NB4 (cell line): ENCODE data around the gene TRAPPC12.

Source experiments
- DNase-seq: peaks from one replicate; pipeline ENCODE4 v3.0.0; 2010; ENCODE audit warnings: low read depth
- H3K4me3 ChIP-seq: one replicate; pipeline ENCODE4 v1.5.1; 2011; ENCODE audit warnings: mild to moderate bottlenecking, low read depth, low read length, moderate library complexity
- POLR2A ChIP-seq: IDR thresholded peaks from 2 replicates; pipeline ENCODE4 v1.6.1; 2011; ENCODE audit warnings: mild to moderate bottlenecking; ENCODE audit not compliant: insufficient read length; ENCODE audit errors: extremely low read depth
- TF ChIP-seq, protein P1 (sequence below): IDR thresholded peaks from one replicate; pipeline ENCODE4 v1.5.1; 2012; ENCODE audit warnings: low read depth, low read length

TRAPPC12 gene

DNA sequence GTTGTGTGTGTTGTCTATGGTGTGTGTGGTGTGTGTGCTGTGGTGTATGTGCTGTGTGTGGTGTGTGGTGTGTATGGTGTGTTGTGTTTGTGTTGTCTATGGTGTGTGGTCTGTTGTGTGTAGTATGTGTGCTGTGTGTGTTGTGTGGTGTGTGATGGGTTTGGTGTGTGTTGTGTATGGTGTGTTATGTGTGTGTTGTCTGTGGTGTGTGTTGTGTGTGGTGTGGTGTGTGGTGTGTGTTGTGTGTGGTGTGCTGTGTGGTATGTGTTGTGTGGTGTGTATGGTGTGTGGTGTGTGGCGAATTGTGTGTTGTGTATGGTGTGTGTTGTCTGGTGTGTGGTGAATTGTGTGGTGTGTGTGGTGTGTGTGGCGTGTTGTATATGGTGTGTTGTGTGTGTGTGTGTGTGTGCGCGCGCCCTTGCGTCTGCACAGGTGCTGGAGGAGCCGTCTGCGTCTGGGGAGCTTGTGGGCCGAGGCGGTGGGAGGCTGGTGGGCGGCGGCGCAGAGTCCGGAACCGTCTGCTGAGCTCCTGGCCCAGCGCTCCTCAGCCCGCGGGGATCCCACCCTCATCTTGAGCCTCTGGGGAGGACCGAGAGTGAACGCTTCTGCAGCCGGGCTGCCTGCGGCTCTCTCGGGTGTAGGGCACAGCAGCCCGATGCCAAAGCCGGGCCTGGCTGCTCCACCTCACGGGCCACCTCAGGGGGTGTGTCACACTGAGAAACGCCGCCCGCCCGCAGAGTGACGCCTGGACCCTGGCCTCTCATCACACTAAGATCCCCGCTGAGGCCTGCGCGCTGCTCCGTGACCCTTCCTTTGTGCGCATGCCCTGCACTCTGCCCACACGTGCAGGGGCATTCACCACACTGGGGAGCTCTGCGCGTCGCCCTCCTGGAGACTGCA lies 148.6 kb downstream of the TRAPPC12 start:
- TF ChIP-seq POLR2A: no peak
- TF ChIP-seq, protein P1, sequence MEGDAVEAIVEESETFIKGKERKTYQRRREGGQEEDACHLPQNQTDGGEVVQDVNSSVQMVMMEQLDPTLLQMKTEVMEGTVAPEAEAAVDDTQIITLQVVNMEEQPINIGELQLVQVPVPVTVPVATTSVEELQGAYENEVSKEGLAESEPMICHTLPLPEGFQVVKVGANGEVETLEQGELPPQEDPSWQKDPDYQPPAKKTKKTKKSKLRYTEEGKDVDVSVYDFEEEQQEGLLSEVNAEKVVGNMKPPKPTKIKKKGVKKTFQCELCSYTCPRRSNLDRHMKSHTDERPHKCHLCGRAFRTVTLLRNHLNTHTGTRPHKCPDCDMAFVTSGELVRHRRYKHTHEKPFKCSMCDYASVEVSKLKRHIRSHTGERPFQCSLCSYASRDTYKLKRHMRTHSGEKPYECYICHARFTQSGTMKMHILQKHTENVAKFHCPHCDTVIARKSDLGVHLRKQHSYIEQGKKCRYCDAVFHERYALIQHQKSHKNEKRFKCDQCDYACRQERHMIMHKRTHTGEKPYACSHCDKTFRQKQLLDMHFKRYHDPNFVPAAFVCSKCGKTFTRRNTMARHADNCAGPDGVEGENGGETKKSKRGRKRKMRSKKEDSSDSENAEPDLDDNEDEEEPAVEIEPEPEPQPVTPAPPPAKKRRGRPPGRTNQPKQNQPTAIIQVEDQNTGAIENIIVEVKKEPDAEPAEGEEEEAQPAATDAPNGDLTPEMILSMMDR: no peak
- DNase-seq: no peak
- H3K4me3 ChIP-seq: no peak overlapping the region
